Smooth muscle cell (in vitro differentiated cells): ENCODE measurements around the gene OR13J1. TPM values are rescaled to one million over a fixed set of nuclear protein-coding genes. Genes with fewer than 3 reads are reported as not detected.

Experiments used
- DNase-seq: peaks from one replicate; lab custom pipeline; 2025; ENCODE audit not compliant: unreplicated experiment; lab: John Stamatoyannopoulos, UW
- H2AFZ ChIP-seq: fragments of 200-600 bp; sonication (generic); 2 replicates; pipeline ENCODE4 v1.6.0; 2016; ENCODE audit warnings: antibody characterized with exemption, low read depth, mild to moderate bottlenecking
- H3F3A ChIP-seq: fragments of 200-600 bp; sonication (generic); 2 replicates; pipeline ENCODE4 v1.6.0; 2017; ENCODE audit warnings: antibody characterized with exemption, low read depth
- H3K27ac ChIP-seq: fragments of 200-600 bp; sonication (generic); 2 replicates; pipeline ENCODE4 v1.5.1; 2016; ENCODE audit warnings: low read depth, mild to moderate bottlenecking
- H3K27me3 ChIP-seq: fragments of 200-600 bp; sonication (generic); 2 replicates; pipeline ENCODE4 v1.6.1; 2016; ENCODE audit warnings: low read depth, mild to moderate bottlenecking
- H3K36me3 ChIP-seq: fragments of 200-600 bp; sonication (generic); 2 replicates; pipeline ENCODE4 v1.5.1; 2016; ENCODE audit warnings: low read depth
- H3K4me1 ChIP-seq: fragments of 200-600 bp; sonication (generic); 2 replicates; pipeline ENCODE4 v1.5.1; 2016; ENCODE audit warnings: low read depth
- H3K4me2 ChIP-seq: fragments of 200-600 bp; sonication (generic); 2 replicates; pipeline ENCODE4 v1.6.0; 2016; ENCODE audit warnings: mild to moderate bottlenecking
- H3K4me3 ChIP-seq: fragments of 200-600 bp; sonication (generic); 2 replicates; pipeline ENCODE4 v1.5.1; 2016; ENCODE audit warnings: mild to moderate bottlenecking
- H3K79me2 ChIP-seq: fragments of 200-600 bp; sonication (generic); 2 replicates; pipeline ENCODE4 v1.6.0; 2016; ENCODE audit warnings: low read depth, mild to moderate bottlenecking
- H3K9ac ChIP-seq: fragments of 200-600 bp; sonication (generic); 2 replicates; pipeline ENCODE4 v1.6.0; 2016; ENCODE audit warnings: low read depth
- H3K9me3 ChIP-seq: fragments of 200-600 bp; sonication (generic); replicated peaks from 2 replicates; pipeline ENCODE4 v1.5.1; 2016; ENCODE audit warnings: low read depth
- H4K20me1 ChIP-seq: fragments of 200-600 bp; sonication (generic); 2 replicates; pipeline ENCODE4 v1.6.0; 2016; ENCODE audit warnings: low read depth
- WGBS: methylation state at CpG from one replicate; pipeline ENCODE4 v1.1.7; 2016; ENCODE audit warnings: low lambda C conversion rate; 5-methylcytosine and 5-hydroxymethylcytosine counted together
- polyA plus RNA-seq: library from polyadenylated mRNA; unstranded; fragments of >200 nt; fragmentation: Nextera tagmentation; extraction: Ambion mirVana; gene quantifications from 2 replicates; pipeline ENCODE4 v1.2.1, GENCODE V29; 2016
- total RNA-seq: library from RNA; depleted of rRNA; stranded (reverse); fragments of >200 nt; gene quantifications from 2 replicates; pipeline ENCODE4 v1.2.3, GENCODE V29; 2014
- TF ChIP-seq, protein P1 (sequence below): fragments of 200-600 bp; sonication (generic); IDR thresholded peaks from 2 replicates; pipeline ENCODE4 v1.5.1; 2017; ENCODE audit warnings: borderline replicate concordance, mild to moderate bottlenecking, antibody characterized with exemption; ENCODE audit not compliant: insufficient read depth, poor library complexity, severe bottlenecking

OR13J1 gene
- total and polyA plus RNA-seq, 2 experiments from 2014 or later, result not detected

DNA sequence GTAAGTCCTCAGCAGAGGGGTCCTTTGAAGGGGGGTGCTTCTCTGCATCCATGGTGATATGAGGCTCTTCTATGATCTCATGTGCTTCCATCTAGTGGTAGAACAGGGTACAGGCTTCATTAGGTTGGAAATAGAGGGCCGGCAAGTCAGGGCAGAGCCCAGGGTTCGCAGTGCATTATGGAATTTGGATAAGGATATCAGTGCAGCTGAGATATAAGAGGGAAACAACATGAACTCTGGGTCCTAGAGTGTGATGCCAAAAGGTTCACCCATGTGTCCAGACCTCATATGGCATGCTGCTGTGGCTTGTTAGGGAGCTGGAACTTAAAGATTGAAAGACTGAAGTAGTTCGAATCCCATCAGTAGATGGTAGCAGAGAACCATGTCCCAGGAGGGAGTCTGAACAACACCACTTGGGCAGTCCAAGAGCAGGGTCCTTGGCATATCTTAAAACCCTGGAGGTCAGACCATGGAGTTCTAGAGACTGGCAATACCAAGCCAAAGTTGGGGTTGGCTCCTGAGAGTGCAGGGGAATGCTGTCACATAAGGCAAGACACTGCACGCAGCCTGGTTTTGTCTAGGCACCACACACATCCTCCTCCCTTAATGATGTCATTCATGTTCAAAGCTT lies 44.0 kb downstream of the OR13J1 start:
- Histone ChIP-seq H3K4me2 (peak overlapping the region; percentile 37), H3K27ac (no peak overlapping the region), H4K20me1 (no peaks in the 10 kb centered on the region), H3K79me2 (peaks cover 9% of the 10 kb centered on the region), H3K4me1 (peaks cover 8% of the 10 kb centered on the region), H3K36me3 (no peaks in the 10 kb centered on the region), H2AFZ (no peak overlapping the region), H3K27me3 (no peaks in the 10 kb centered on the region), H3K9me3 (no peaks in the 10 kb centered on the region), H3K9ac (no peak overlapping the region), H3F3A (peaks cover 7% of the 10 kb centered on the region), H3K4me3 (no peak overlapping the region)
- 60% methylated on average over 4 of the region's 4 CpGs for WGBS
- no peak for DNase-seq
- TF ChIP-seq, protein P1, sequence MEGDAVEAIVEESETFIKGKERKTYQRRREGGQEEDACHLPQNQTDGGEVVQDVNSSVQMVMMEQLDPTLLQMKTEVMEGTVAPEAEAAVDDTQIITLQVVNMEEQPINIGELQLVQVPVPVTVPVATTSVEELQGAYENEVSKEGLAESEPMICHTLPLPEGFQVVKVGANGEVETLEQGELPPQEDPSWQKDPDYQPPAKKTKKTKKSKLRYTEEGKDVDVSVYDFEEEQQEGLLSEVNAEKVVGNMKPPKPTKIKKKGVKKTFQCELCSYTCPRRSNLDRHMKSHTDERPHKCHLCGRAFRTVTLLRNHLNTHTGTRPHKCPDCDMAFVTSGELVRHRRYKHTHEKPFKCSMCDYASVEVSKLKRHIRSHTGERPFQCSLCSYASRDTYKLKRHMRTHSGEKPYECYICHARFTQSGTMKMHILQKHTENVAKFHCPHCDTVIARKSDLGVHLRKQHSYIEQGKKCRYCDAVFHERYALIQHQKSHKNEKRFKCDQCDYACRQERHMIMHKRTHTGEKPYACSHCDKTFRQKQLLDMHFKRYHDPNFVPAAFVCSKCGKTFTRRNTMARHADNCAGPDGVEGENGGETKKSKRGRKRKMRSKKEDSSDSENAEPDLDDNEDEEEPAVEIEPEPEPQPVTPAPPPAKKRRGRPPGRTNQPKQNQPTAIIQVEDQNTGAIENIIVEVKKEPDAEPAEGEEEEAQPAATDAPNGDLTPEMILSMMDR, result peak; percentile 68

DNA sequence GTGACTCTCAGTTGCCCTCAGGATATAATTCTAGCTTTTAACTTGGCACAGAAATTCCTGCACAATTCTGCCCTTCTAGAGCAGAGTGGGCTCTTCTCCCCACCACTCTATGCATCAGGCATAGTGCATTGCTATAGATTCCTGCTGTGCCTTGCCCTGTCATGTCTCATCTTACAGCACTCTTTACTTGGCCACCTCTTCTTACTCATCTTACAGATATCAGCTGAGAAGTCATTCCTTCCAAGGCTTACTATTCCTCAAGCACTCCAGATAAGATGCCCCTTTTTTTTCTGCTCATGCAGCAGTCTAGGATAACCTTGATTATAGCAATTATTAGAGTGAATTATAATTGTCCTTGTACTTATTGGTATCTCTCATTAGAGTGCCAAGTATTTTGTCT lies 47.3 kb downstream of the OR13J1 start:
- no peaks in the 10 kb centered on the region for H3K9me3 ChIP-seq
- H3K36me3 ChIP-seq, result no peaks in the 10 kb centered on the region
- H3F3A ChIP-seq, result peaks cover 7% of the 10 kb centered on the region
- no peak overlapping the region for H3K4me3 ChIP-seq
- H3K27ac ChIP-seq, result no peak overlapping the region
- H3K79me2 ChIP-seq, result no peaks in the 10 kb centered on the region
- no peak overlapping the region for H3K4me2 ChIP-seq
- H4K20me1 ChIP-seq, result no peaks in the 10 kb centered on the region
- no peaks in the 10 kb centered on the region for H3K4me1 ChIP-seq
- no peak overlapping the region for H2AFZ ChIP-seq
- no peaks in the 10 kb centered on the region for H3K27me3 ChIP-seq
- no peak overlapping the region for H3K9ac ChIP-seq
- no peak for DNase-seq
- TF ChIP-seq, protein P1, result no peak

DNA sequence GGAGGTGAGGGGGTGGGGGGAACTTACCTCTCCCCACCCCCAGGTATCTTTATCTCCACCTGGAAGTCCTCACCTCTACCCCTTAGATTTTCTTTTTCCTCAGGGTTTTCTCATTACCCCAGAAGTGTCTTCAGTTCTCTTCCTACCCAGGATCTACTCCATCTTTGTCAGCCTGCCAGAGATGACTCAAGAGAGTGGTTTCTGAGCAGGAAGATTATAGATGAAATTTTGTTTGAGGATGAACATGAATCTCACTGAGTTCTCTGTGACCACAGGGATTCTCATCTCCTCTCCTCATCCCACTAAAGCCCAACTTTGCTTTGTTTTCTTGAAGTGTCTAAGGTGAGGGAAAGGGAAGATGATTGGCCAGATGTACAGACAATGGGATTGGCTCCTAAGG lies 50.1 kb downstream of the OR13J1 start:
- Histone ChIP-seq H3K9ac (no peak overlapping the region), H2AFZ (no peak overlapping the region), H3K4me1 (no peaks in the 10 kb centered on the region), H3K79me2 (no peaks in the 10 kb centered on the region), H3K4me3 (no peak overlapping the region), H3K36me3 (no peaks in the 10 kb centered on the region), H3K27ac (no peak overlapping the region), H3K4me2 (no peak overlapping the region), H3K9me3 (no peaks in the 10 kb centered on the region), H3K27me3 (peaks cover 3% of the 10 kb centered on the region), H4K20me1 (no peaks in the 10 kb centered on the region), H3F3A (no peaks in the 10 kb centered on the region)
- TF ChIP-seq, protein P1, result no peak
- no peak for DNase-seq

Other genes starting within 250 kb of the OR13J1 start
- gene SIT1, start 219.5 kb downstream of the OR13J1 start, total RNA-seq, result not detected in 2 replicates
- not detected in 2 replicates for gene SIT1, start 219.5 kb downstream of the OR13J1 start, polyA plus RNA-seq
- gene RMRP, start 212.4 kb downstream of the OR13J1 start, total RNA-seq, result 10,156 and 21,067 TPM in 2 replicates
- not detected in 2 replicates for gene RMRP, start 212.4 kb downstream of the OR13J1 start, polyA plus RNA-seq
- gene CCDC107, start 212.1 kb downstream of the OR13J1 start, total RNA-seq, result 9.8 and 19.6 TPM in 2 replicates
- 35.5 and 37.1 TPM in 2 replicates for gene CCDC107, start 212.1 kb downstream of the OR13J1 start, polyA plus RNA-seq
- gene ARHGEF39, start 205.2 kb downstream of the OR13J1 start, total RNA-seq, result 0.49 and 2.1 TPM in 2 replicates
- 1.9 and 2.9 TPM in 2 replicates for gene ARHGEF39, start 205.2 kb downstream of the OR13J1 start, polyA plus RNA-seq
- 1.7 and 4.6 TPM in 2 replicates for gene CA9, start 196.5 kb downstream of the OR13J1 start, total RNA-seq
- gene CA9, start 196.5 kb downstream of the OR13J1 start, polyA plus RNA-seq, result 5.9 TPM in 1 of 2 replicates, not detected in the other
- gene TPM2, start 180.5 kb downstream of the OR13J1 start, total RNA-seq, result 854 and 925 TPM in 2 replicates
- gene TPM2, start 180.5 kb downstream of the OR13J1 start, polyA plus RNA-seq, result 2,012 and 2,131 TPM in 2 replicates
- 130 and 150 TPM in 2 replicates for gene TLN1, start 138.2 kb downstream of the OR13J1 start, total RNA-seq
- 112 and 145 TPM in 2 replicates for gene TLN1, start 138.2 kb downstream of the OR13J1 start, polyA plus RNA-seq
- gene CREB3, start 137.7 kb downstream of the OR13J1 start, total RNA-seq, result 66.9 and 73.5 TPM in 2 replicates
- gene CREB3, start 137.7 kb downstream of the OR13J1 start, polyA plus RNA-seq, result 81.0 and 99.2 TPM in 2 replicates
- gene GBA2, start 121.2 kb downstream of the OR13J1 start, total RNA-seq, result 33.8 and 37.8 TPM in 2 replicates
- 35.3 and 52.7 TPM in 2 replicates for gene GBA2, start 121.2 kb downstream of the OR13J1 start, polyA plus RNA-seq
- 15.3 and 18.3 TPM in 2 replicates for gene RGP1, start 121.1 kb downstream of the OR13J1 start, total RNA-seq
- gene RGP1, start 121.1 kb downstream of the OR13J1 start, polyA plus RNA-seq, result 12.8 and 14.6 TPM in 2 replicates
- not detected in 2 replicates for gene MSMP, start 116.1 kb downstream of the OR13J1 start, total RNA-seq
- gene MSMP, start 116.1 kb downstream of the OR13J1 start, polyA plus RNA-seq, result not detected in 2 replicates
- gene NPR2, start 78.8 kb downstream of the OR13J1 start, total RNA-seq, result 19.4 and 24.8 TPM in 2 replicates
- gene NPR2, start 78.8 kb downstream of the OR13J1 start, polyA plus RNA-seq, result 16.4 and 20.1 TPM in 2 replicates
- gene SPAG8, start 58.1 kb downstream of the OR13J1 start, total RNA-seq, result 0.85 TPM in 1 of 2 replicates, not detected in the other
- 0.44 and 1.2 TPM in 2 replicates for gene SPAG8, start 58.1 kb downstream of the OR13J1 start, polyA plus RNA-seq
- gene HINT2, start 55.4 kb downstream of the OR13J1 start, total RNA-seq, result 7.7 and 20.4 TPM in 2 replicates
- 66.7 and 67.8 TPM in 2 replicates for gene HINT2, start 55.4 kb downstream of the OR13J1 start, polyA plus RNA-seq
- gene FAM221B, start 41.7 kb downstream of the OR13J1 start, total RNA-seq, result not detected in 2 replicates
- gene FAM221B, start 41.7 kb downstream of the OR13J1 start, polyA plus RNA-seq, result not detected in 2 replicates
- gene TMEM8B, start 41.2 kb downstream of the OR13J1 start, total RNA-seq, result 4.5 and 4.9 TPM in 2 replicates
- 12.4 and 18.7 TPM in 2 replicates for gene TMEM8B, start 41.2 kb downstream of the OR13J1 start, polyA plus RNA-seq
- 1.1 TPM in 1 of 2 replicates, not detected in the other for gene HRCT1, start 35.8 kb upstream of the OR13J1 start, total RNA-seq
- gene HRCT1, start 35.8 kb upstream of the OR13J1 start, polyA plus RNA-seq, result 0.45 TPM in 1 of 2 replicates, not detected in the other
- gene SPAAR, start 39.1 kb upstream of the OR13J1 start, total RNA-seq, result not detected in 2 replicates
- 0.26 TPM in 2 replicates for gene SPAAR, start 39.1 kb upstream of the OR13J1 start, polyA plus RNA-seq
- 0.13 TPM in 1 of 2 replicates, not detected in the other for gene OR2S2, start 87.8 kb upstream of the OR13J1 start, total RNA-seq
- 0.21 TPM in 1 of 2 replicates, not detected in the other for gene OR2S2, start 87.8 kb upstream of the OR13J1 start, polyA plus RNA-seq
- gene RECK, start 166.5 kb upstream of the OR13J1 start, total RNA-seq, result 42.9 and 46.5 TPM in 2 replicates
- gene RECK, start 166.5 kb upstream of the OR13J1 start, polyA plus RNA-seq, result 36.5 and 50.0 TPM in 2 replicates